Uterus (tissue), 4 donors: ENCODE data around the gene GTF2H1. TPM values are rescaled to one million over a fixed set of nuclear protein-coding genes. Genes with fewer than 3 reads are reported as not detected.

Experiments used
- DNase-seq, 2 donors: peaks; one replicate each; pipeline ENCODE4 v3.0.0-alpha.2; 2019 to 2020
- H3K27ac ChIP-seq, 2 donors: fragments of 200-600 bp; sonication (generic); 1 replicate in 1 of 2; 2 replicates in 1 of 2; pipeline ENCODE4 v1.5.1; 2016 to 2018
- H3K27me3 ChIP-seq, 2 donors: fragments of 200-600 bp; sonication (generic); one replicate each; pipeline ENCODE4 v1.5.1; 2018 to 2019; ENCODE audit warnings: control low read depth in 1 of 2
- H3K36me3 ChIP-seq, 2 donors: fragments of 200-600 bp; sonication (generic); one replicate each; pipeline ENCODE4 v1.5.1; 2019; ENCODE audit warnings: control low read depth in 1 of 2
- H3K4me1 ChIP-seq, 2 donors: fragments of 200-600 bp; sonication (generic); one replicate each; pipeline ENCODE4 v1.5.1; 2018 to 2019; ENCODE audit warnings: control low read depth in 1 of 2
- H3K4me3 ChIP-seq, 2 donors: fragments of 200-600 bp; sonication (generic); 1 replicate in 1 of 2; 2 replicates in 1 of 2; pipeline ENCODE4 v1.5.1; 2018 to 2019; ENCODE audit warnings: mild to moderate bottlenecking in 1 of 2
- H3K9me3 ChIP-seq, 2 donors: fragments of 200-600 bp; sonication (generic); one replicate each; pipeline ENCODE4 v1.5.1; 2019; ENCODE audit warnings: control low read depth in 1 of 2
- CTCF ChIP-seq, 4 experiments: fragments of 200-600 bp in 2 of 4; fragments of 450-650 bp in 2 of 4; sonication (generic) in 2 of 4; IDR thresholded peaks; one replicate each; pipeline ENCODE4 v1.5.1; 2016 to 2019; ENCODE audit warnings: antibody characterized with exemption in 4 of 4, mild to moderate bottlenecking in 2 of 4, moderate library complexity in 1 of 4
- POLR2A ChIP-seq, 2 donors: fragments of 450-650 bp; IDR thresholded peaks; one replicate each; pipeline ENCODE4 v1.6.1; 2016; ENCODE audit warnings: antibody characterized with exemption in 2 of 2, mild to moderate bottlenecking in 1 of 2, moderate library complexity in 1 of 2
- intact Hi-C: fragments of 100-400 bp; cut with DNase I; formaldehyde crosslinking; loops from one replicate; pipeline ENCODE4 v1.15.1; 2023; ENCODE audit warnings: low total_unique reads
- total RNA-seq, 4 donors: library from RNA; depleted of rRNA in 3 of 4; stranded (reverse); fragments of >200 nt in 3 of 4; gene quantifications; one replicate each; pipeline versions ENCODE4 v1.1.0 to v1.2.4, GENCODE V29; 2014 to 2023
- donor health status: DM: yes; HTN: yes; CAD: no.

The GTF2H1 gene
- total RNA-seq, 4 donors from 2014 or later: 25.0 to 103 (median 50.7) TPM

GRCh38 chr11:18392434-18393321 lies 70.3 kb downstream of the GTF2H1 start:
- no peaks in the 10 kb centered on the region for H3K9me3 ChIP-seq
- H3K4me3 ChIP-seq: no peak overlapping the region
- no peaks in the 10 kb centered on the region for H3K27me3 ChIP-seq
- intact Hi-C loops: no loop called here
- H3K36me3 ChIP-seq: no peaks in the 10 kb centered on the region
- H3K4me1 ChIP-seq: no peaks in the 10 kb centered on the region
- no peak for TF ChIP-seq CTCF (IDR thresholded peaks at IDR 0.05)
- no peak for TF ChIP-seq POLR2A (IDR thresholded peaks at IDR 0.05)
- peak overlapping the region in 1 of 2 donors; percentile 92 for H3K27ac ChIP-seq
- DNase-seq: no peak

GRCh38 chr11:18393581-18394274 lies 71.4 kb downstream of the GTF2H1 start:
- Histone ChIP-seq H3K9me3 (no peaks in the 10 kb centered on the region), H3K4me3 (peak overlapping the region; percentile 64 to 68), H3K27me3 (no peaks in the 10 kb centered on the region), H3K36me3 (no peaks in the 10 kb centered on the region), H3K27ac (peak overlapping the region; percentile 85 to 92), H3K4me1 (no peaks in the 10 kb centered on the region)
- TF ChIP-seq CTCF (IDR thresholded peaks at IDR 0.05): no peak
- no peak for TF ChIP-seq POLR2A (IDR thresholded peaks at IDR 0.05)
- intact Hi-C loops: no loop called here
- no peak for DNase-seq

GRCh38 chr11:18394275-18394927 lies 72.0 kb downstream of the GTF2H1 start, which contains the start of gene LDHA:
LDHA (plus strand) TSS chr11:18394563; CDS start chr11:18396843, 2,280 bp downstream.
- peak; percentile 97 for DNase-seq
- Histone ChIP-seq H3K9me3 (no peaks in the 10 kb centered on the region), H3K27me3 (no peaks in the 10 kb centered on the region), H3K4me1 (no peaks in the 10 kb centered on the region), H3K27ac (peak within 1 kb of the TSS; percentile 85 to 92), H3K36me3 (no peaks in the 10 kb centered on the region), H3K4me3 (peak within 1 kb of the TSS; percentile 64 to 68)
- TF ChIP-seq CTCF (IDR thresholded peaks at IDR 0.05) (peak in 1 of 4 experiments; percentile 14), POLR2A (IDR thresholded peaks at IDR 0.05) (peak; percentile 90 to 97)
- intact Hi-C loops: no loop called here

GRCh38 chr11:18394928-18395734 lies 72.8 kb downstream of the GTF2H1 start:
- intact Hi-C loops: loop anchor here (5.0 kb wide), 1 partner anchor 73 kb away; the partner anchor contains the start of genes GTF2H1 and HPS5
- peak; percentile 23 to 24 for DNase-seq
- Histone ChIP-seq H3K36me3 (no peaks in the 10 kb centered on the region), H3K27ac (peak overlapping the region; percentile 85 to 92), H3K9me3 (no peaks in the 10 kb centered on the region), H3K27me3 (no peaks in the 10 kb centered on the region), H3K4me3 (peak overlapping the region; percentile 64 to 68), H3K4me1 (no peaks in the 10 kb centered on the region)
- no peak for TF ChIP-seq CTCF (IDR thresholded peaks at IDR 0.05)
- TF ChIP-seq POLR2A (IDR thresholded peaks at IDR 0.05): no peak
